GM18907 (cell line): ENCODE measurements around the gene RPS6KL1.

Experiments used
- ATAC-seq: cut with Tn5 transposase; IDR thresholded peaks from one replicate; pipeline ENCODE4 v1.9.1; 2021; ENCODE audit warnings: mild to moderate bottlenecking, moderate library complexity; ENCODE audit not compliant: unreplicated experiment

Gene RPS6KL1

GRCh38 chr14:74913986-74914573 is 9.0 kb downstream of the RPS6KL1 start:
- ATAC-seq: no peak

- ATAC-seq: no peak
These were observed 9.6 kb downstream of the RPS6KL1 start for GRCh38 chr14:74913393-74913910.

GRCh38 chr14:74912801-74913200 is 10.3 kb downstream of the RPS6KL1 start:
- ATAC-seq: no peak

- no peak for ATAC-seq
These were observed 10.9 kb downstream of the RPS6KL1 start for GRCh38 chr14:74912111-74912510.

GRCh38 chr14:74911704-74912103 is 11.4 kb downstream of the RPS6KL1 start:
- no peak for ATAC-seq

- no peak for ATAC-seq
These were observed 11.8 kb downstream of the RPS6KL1 start for GRCh38 chr14:74911221-74911620.

GRCh38 chr14:74910556-74910955 is 12.5 kb downstream of the RPS6KL1 start:
- ATAC-seq: no peak

- ATAC-seq: no peak
These were observed 13.1 kb downstream of the RPS6KL1 start for GRCh38 chr14:74909911-74910310.

- ATAC-seq: no peak
These were observed 13.6 kb downstream of the RPS6KL1 start for GRCh38 chr14:74909501-74909900.

GRCh38 chr14:74908861-74909341 is 14.2 kb downstream of the RPS6KL1 start:
- ATAC-seq: no peak

GRCh38 chr14:74907744-74908143 is 15.3 kb downstream of the RPS6KL1 start:
- ATAC-seq: no peak

GRCh38 chr14:74906925-74907521 is 16.0 kb downstream of the RPS6KL1 start:
- no peak for ATAC-seq

- ATAC-seq: no peak
These were observed 17.4 kb downstream of the RPS6KL1 start for GRCh38 chr14:74905595-74906142.

GRCh38 chr14:74904635-74905503 is 18.2 kb downstream of the RPS6KL1 start:
- ATAC-seq: no peak

- ATAC-seq: no peak
These were observed 19.9 kb downstream of the RPS6KL1 start for GRCh38 chr14:74902941-74903705.

GRCh38 chr14:74898694-74899093 is 24.4 kb downstream of the RPS6KL1 start:
- no peak for ATAC-seq

GRCh38 chr14:74898083-74898482 is 25.0 kb downstream of the RPS6KL1 start:
- ATAC-seq: no peak

- ATAC-seq: no peak
These were observed 25.4 kb downstream of the RPS6KL1 start for GRCh38 chr14:74897642-74898041.

- ATAC-seq: no peak
These were observed 26.7 kb downstream of the RPS6KL1 start for GRCh38 chr14:74896400-74896799.

- peak; percentile 50 for ATAC-seq
These were observed 29.4 kb downstream of the RPS6KL1 start for GRCh38 chr14:74893614-74894091.
